Measurements from ENCODE around the gene HCAR3. TPM values are rescaled to one million over a fixed set of nuclear protein-coding genes. Genes with fewer than 3 reads are reported as not detected.

Gene HCAR3
- total RNA-seq, 4 donors from 2014 or later: 0.42 TPM; not detected in 3

DNA sequence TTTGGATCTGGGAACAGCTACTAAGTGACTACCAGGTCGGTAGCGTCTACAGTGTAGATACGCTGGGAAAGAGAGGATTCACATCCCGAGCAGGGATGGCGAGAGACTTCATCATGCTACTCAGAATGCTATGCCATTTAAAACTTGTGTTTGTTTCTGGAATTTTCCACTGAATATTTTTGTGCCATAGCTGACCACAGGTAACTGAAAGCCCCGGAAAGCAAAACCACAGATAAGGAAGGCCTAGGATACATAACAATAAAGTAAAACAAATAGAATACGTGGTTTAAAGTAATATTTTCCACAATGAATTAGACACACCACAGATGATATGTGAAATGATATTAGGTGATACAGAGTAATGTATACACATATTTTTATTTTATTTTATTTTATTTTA, 22.0 kb upstream of the HCAR3 start:
- WGBS, 2 donors: 87 to 93% methylated on average over 7 of the region's 7 CpGs
- no peaks in the 10 kb centered on the region for H3K9me3 ChIP-seq
- no peaks in the 10 kb centered on the region for H3K4me1 ChIP-seq
- no peak overlapping the region for H3K4me3 ChIP-seq
- no peak overlapping the region for H3K27ac ChIP-seq
- no peaks in the 10 kb centered on the region for H3K36me3 ChIP-seq
- no peak for DNase-seq (ENCODE audit: low spot score in 2 of 2)
- H3K27me3 ChIP-seq: no peaks in the 10 kb centered on the region
- TF ChIP-seq, protein P1, sequence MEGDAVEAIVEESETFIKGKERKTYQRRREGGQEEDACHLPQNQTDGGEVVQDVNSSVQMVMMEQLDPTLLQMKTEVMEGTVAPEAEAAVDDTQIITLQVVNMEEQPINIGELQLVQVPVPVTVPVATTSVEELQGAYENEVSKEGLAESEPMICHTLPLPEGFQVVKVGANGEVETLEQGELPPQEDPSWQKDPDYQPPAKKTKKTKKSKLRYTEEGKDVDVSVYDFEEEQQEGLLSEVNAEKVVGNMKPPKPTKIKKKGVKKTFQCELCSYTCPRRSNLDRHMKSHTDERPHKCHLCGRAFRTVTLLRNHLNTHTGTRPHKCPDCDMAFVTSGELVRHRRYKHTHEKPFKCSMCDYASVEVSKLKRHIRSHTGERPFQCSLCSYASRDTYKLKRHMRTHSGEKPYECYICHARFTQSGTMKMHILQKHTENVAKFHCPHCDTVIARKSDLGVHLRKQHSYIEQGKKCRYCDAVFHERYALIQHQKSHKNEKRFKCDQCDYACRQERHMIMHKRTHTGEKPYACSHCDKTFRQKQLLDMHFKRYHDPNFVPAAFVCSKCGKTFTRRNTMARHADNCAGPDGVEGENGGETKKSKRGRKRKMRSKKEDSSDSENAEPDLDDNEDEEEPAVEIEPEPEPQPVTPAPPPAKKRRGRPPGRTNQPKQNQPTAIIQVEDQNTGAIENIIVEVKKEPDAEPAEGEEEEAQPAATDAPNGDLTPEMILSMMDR (IDR thresholded peaks at IDR 0.05): no peak
- TF ChIP-seq POLR2A (IDR thresholded peaks at IDR 0.05) (no peak), EP300 (IDR thresholded peaks at IDR 0.05) (no peak)

GRCh38 chr12:122732611-122733010, 16.0 kb upstream of the HCAR3 start:
- DNase-seq (ENCODE audit: low spot score in 2 of 2): no peak

DNA sequence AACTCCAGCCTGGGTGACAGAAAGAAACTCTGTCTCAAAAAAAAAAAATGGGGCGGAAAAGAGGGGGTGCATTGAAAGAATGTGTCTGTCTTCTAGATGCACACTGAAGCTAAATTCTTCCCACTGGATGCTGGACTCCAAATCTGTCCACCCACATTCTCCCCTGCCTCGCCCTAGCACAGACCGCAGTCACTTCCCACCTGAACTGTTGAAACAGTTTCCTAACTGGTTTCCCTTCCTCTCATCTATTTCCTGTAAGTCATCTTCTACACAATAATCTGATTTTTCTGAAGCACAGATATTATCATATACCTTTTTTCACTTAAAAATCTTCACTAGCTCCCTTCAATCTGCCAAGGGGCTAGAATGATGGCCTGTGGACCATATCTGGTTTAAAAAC, 15.6 kb upstream of the HCAR3 start:
- Histone ChIP-seq H3K27ac (no peak overlapping the region), H3K36me3 (no peaks in the 10 kb centered on the region), H3K4me1 (peaks cover 0 to 8% (median 0%) of the 10 kb centered on the region in 4 donors), H3K9me3 (no peaks in the 10 kb centered on the region), H3K27me3 (no peaks in the 10 kb centered on the region), H3K4me3 (no peak overlapping the region)
- TF ChIP-seq, protein P1 (IDR thresholded peaks at IDR 0.05): no peak
- TF ChIP-seq EP300 (IDR thresholded peaks at IDR 0.05): no peak
- no peak for TF ChIP-seq POLR2A (IDR thresholded peaks at IDR 0.05)
- 82 to 89% methylated on average over 3 of the region's 3 CpGs for WGBS, 2 donors
- no peak for DNase-seq (ENCODE audit: low spot score in 2 of 2)

More at GRCh38 chr12:122732611-122733010, 16.0 kb upstream of the HCAR3 start:
- Histone ChIP-seq H3K27me3 (no peaks in the 10 kb centered on the region), H3K4me3 (no peak overlapping the region), H3K27ac (no peak overlapping the region), H3K9me3 (no peaks in the 10 kb centered on the region), H3K36me3 (no peaks in the 10 kb centered on the region), H3K4me1 (peaks cover 0 to 8% (median 0%) of the 10 kb centered on the region in 4 donors)
- TF ChIP-seq POLR2A (IDR thresholded peaks at IDR 0.05) (no peak), EP300 (IDR thresholded peaks at IDR 0.05) (no peak)
- TF ChIP-seq, protein P1 (IDR thresholded peaks at IDR 0.05): no peak
- WGBS, 2 donors: 89 to 90% methylated on average over 4 of the region's 4 CpGs

DNA sequence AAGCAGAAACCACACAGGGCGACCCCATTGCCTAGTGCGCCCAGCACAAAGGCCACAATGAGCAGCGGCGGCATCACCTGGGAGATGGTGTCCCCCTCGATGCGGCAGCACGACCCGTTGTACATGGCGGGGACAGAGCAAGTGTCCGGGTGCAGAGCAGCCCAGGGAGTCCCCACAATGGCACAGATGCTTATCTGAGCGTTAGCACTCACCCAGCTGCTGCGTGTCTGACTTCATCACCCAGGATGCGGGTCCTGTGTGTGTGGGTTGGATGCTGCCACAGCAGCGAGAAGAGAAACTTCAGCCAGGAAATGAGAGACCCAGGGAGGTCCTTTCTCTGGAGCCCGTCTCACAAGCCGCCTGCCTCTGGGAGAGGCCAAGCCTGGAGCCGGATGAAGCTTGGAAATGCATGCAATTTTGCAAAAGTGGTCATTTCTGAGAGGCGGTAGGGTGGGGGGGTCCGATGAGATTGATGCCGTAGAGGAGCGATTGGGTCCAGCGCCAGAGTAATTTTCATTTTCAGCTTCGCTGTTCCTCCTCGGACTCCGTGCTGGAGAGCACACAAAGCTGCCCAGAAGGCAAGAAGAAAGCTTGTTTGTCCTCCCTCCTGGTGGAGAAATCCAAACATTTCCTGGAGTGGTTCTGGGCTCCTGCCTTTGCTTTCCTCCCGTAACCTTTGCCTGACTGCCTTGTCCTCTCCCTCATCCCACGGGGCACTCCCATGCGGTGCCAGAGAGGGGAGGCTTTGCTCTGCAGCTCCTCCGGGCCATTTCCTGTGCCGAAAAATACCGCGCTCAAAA, 13.8 kb upstream of the HCAR3 start, which contains the start of gene HCAR1:
Gene HCAR1, minus strand, starts transcription at position 630 of the 800 bp plus-strand sequence. Its CDS starts 505 bp downstream, at position 125.
- no peaks in the 10 kb centered on the region for H3K36me3 ChIP-seq
- DNase-seq (ENCODE audit: low spot score in 2 of 2): no peak
- TF ChIP-seq EP300 (IDR thresholded peaks at IDR 0.05) (no peak), POLR2A (IDR thresholded peaks at IDR 0.05) (no peak)
- TF ChIP-seq, protein P1 (IDR thresholded peaks at IDR 0.05): no peak
- peak within 1 kb of the TSS in 2 of 4 donors; percentile 53 to 64 for H3K27ac ChIP-seq
- peaks cover 0 to 8% (median 0%) of the 10 kb centered on the region in 4 donors for H3K4me1 ChIP-seq
- 34 to 53% methylated on average over 32 of the region's 32 CpGs for WGBS, 2 donors
- no peaks in the 10 kb centered on the region for H3K27me3 ChIP-seq
- peak within 1 kb of the TSS; percentile 4 to 50 (median 26) for H3K4me3 ChIP-seq
- no peaks in the 10 kb centered on the region for H3K9me3 ChIP-seq

DNA sequence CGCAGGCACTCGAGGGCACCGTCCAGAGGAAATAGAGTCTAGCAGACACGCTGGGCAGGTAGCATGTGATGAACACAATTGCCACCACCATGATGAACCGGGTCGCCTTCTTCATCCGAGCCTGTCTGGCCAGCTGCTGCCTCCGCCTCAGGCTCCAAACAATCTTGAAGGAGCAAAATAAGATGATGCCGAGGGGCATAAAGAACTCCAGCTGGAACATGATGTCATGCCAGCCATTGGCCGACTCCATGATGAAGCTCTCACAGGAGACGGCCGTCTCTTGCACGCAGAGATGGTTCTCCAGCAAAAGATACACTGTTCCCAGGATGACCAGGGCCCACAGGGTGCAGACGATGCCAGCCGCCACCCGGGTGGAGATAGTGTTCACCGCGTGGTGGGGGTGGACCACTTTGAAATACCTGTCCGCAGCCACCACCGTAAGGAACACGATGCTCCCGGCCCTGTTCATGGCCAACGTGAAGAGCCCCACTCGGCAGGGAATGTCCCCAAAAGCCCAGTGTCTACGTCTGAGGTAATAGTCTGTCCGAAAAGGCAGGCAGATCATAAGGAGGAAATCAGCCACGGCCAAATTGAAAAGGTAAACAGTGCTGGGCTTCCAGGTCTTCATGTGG, 13.1 kb upstream of the HCAR3 start:
- no peak for DNase-seq (ENCODE audit: low spot score in 2 of 2)
- Histone ChIP-seq H3K9me3 (no peaks in the 10 kb centered on the region), H3K27me3 (no peaks in the 10 kb centered on the region), H3K27ac (no peak overlapping the region), H3K4me3 (peak overlapping the region in 1 of 4 donors; percentile 50), H3K4me1 (peaks cover 0 to 8% (median 0%) of the 10 kb centered on the region in 4 donors), H3K36me3 (no peaks in the 10 kb centered on the region)
- WGBS, 2 donors: 92 to 93% methylated on average over 23 to 27 of the region's 27 CpGs
- no peak for TF ChIP-seq POLR2A (IDR thresholded peaks at IDR 0.05)
- TF ChIP-seq, protein P1 (IDR thresholded peaks at IDR 0.05): no peak
- no peak for TF ChIP-seq EP300 (IDR thresholded peaks at IDR 0.05)
